Right atrium auricular region (tissue), 2 donors: ENCODE measurements around the gene PCSK6. TPM values are rescaled to one million over a fixed set of nuclear protein-coding genes. Genes with fewer than 3 reads are reported as not detected.

ENCODE experiments used
- DNase-seq: peaks from one replicate; pipeline ENCODE4 v3.0.0-alpha.2; 2019; ENCODE audit warnings: low spot score
- H3K27ac ChIP-seq, 2 donors: fragments of 200-600 bp; sonication (generic); 1 replicate in 1 of 2; 2 replicates in 1 of 2; pipeline ENCODE4 v1.5.1; 2016 to 2019
- H3K27me3 ChIP-seq, 2 donors: fragments of 200-600 bp; sonication (generic); one replicate each; pipeline versions ENCODE4 v1.5.1 to v1.6.0; 2017 to 2019
- H3K36me3 ChIP-seq: fragments of 200-600 bp; sonication (generic); one replicate; pipeline ENCODE4 v1.5.1; 2016
- H3K4me1 ChIP-seq, 2 donors: fragments of 200-600 bp; sonication (generic); one replicate each; pipeline versions ENCODE4 v1.5.1 to v1.6.0; 2017 to 2019
- H3K4me3 ChIP-seq, 2 donors: fragments of 200-600 bp; sonication (generic); 1 replicate in 1 of 2; 2 replicates in 1 of 2; pipeline ENCODE4 v1.5.1; 2017 to 2019; ENCODE audit warnings: mild to moderate bottlenecking in 1 of 2, moderate library complexity in 1 of 2
- H3K9me3 ChIP-seq, 2 donors: fragments of 200-600 bp; sonication (generic); one replicate each; pipeline ENCODE4 v1.5.1; 2019
- total RNA-seq, 2 donors: library from RNA; depleted of rRNA; stranded (reverse); fragments of >200 nt; gene quantifications; one replicate each; pipeline ENCODE4 v1.1.0, GENCODE V29; 2016
- TF ChIP-seq, protein P1 (sequence below), 2 donors: fragments of 200-600 bp; sonication (generic); IDR thresholded peaks; one replicate each; pipeline ENCODE4 v1.5.1; 2019; ENCODE audit warnings: antibody characterized with exemption in 2 of 2

PCSK6 gene
- total RNA-seq, 2 donors from 2014 or later: 14.4 to 19.9 TPM

DNA sequence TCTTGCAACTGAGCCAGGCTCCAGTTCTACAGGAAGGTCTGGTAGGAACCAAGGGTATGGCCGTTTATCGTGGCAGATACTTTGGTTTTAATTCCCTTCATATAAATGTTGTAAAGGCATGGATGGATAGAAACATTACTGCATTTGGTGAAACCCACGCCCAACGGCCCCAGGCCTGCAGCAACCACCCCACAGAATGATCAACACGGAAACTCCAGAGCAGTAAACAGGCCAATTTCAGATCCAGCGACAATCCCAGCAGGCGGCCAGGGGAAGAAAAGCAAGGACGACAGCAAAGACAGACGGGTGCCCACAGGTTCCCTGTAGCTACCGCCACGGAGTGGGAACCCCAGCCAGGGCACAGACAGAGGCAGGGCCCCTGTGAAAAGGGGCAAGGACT is 32.6 kb upstream of the PCSK6 start:
- Histone ChIP-seq H3K27ac (no peak overlapping the region), H3K4me1 (no peaks in the 10 kb centered on the region), H3K4me3 (no peak overlapping the region), H3K9me3 (peaks cover 0 to 18% of the 10 kb centered on the region in 2 donors), H3K36me3 (no peaks in the 10 kb centered on the region), H3K27me3 (no peaks in the 10 kb centered on the region)
- TF ChIP-seq, protein P1, sequence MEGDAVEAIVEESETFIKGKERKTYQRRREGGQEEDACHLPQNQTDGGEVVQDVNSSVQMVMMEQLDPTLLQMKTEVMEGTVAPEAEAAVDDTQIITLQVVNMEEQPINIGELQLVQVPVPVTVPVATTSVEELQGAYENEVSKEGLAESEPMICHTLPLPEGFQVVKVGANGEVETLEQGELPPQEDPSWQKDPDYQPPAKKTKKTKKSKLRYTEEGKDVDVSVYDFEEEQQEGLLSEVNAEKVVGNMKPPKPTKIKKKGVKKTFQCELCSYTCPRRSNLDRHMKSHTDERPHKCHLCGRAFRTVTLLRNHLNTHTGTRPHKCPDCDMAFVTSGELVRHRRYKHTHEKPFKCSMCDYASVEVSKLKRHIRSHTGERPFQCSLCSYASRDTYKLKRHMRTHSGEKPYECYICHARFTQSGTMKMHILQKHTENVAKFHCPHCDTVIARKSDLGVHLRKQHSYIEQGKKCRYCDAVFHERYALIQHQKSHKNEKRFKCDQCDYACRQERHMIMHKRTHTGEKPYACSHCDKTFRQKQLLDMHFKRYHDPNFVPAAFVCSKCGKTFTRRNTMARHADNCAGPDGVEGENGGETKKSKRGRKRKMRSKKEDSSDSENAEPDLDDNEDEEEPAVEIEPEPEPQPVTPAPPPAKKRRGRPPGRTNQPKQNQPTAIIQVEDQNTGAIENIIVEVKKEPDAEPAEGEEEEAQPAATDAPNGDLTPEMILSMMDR (IDR thresholded peaks at IDR 0.05): no peak
- no peak for DNase-seq

DNA sequence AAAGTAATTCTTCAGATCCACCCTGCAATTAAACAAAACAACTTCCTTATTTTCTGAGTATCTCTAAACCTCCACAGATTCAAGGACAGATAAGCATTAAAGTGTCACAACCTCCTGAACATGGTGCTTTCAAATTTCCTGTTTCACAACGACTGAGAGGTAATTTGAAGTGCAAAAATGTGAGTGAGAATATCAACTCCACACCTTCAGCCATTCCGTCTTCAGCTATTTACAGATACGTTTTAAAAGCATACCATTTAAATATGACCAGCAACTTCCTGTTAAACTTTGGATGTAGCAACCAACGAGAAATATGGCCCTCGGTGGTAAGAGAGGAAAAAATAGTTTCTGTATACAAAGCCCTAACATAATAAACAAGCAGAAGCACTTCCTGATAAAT is 32.1 kb upstream of the PCSK6 start:
- no peak for DNase-seq
- Histone ChIP-seq H3K4me3 (no peak overlapping the region), H3K27me3 (no peaks in the 10 kb centered on the region), H3K36me3 (no peaks in the 10 kb centered on the region), H3K27ac (no peak overlapping the region), H3K4me1 (no peaks in the 10 kb centered on the region), H3K9me3 (peaks cover 0 to 23% of the 10 kb centered on the region in 2 donors)
- TF ChIP-seq, protein P1 (IDR thresholded peaks at IDR 0.05): no peak

DNA sequence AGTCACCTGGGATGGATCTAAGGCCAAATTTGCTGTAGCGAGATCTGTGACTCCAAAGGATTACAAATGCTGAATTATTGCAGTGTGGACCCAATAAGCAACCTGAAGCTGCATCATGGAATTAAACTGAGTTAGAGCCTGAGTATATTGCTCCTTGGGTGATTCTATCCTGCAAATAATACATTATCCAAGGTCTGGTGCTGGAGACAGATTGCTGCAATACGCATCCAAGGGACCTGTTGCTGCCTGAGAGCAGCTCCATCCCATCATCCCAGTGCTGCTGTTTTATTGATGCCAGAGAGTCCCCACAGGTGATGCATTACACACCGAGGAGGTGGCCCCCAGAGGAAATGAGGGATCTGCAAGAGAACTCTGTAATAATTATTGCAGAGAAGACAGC is 31.6 kb upstream of the PCSK6 start:
- Histone ChIP-seq H3K27ac (no peak overlapping the region), H3K4me3 (no peak overlapping the region), H3K9me3 (peaks cover 0 to 28% of the 10 kb centered on the region in 2 donors), H3K36me3 (no peaks in the 10 kb centered on the region), H3K27me3 (no peaks in the 10 kb centered on the region), H3K4me1 (no peaks in the 10 kb centered on the region)
- DNase-seq: no peak
- TF ChIP-seq, protein P1 (IDR thresholded peaks at IDR 0.05): no peak

DNA sequence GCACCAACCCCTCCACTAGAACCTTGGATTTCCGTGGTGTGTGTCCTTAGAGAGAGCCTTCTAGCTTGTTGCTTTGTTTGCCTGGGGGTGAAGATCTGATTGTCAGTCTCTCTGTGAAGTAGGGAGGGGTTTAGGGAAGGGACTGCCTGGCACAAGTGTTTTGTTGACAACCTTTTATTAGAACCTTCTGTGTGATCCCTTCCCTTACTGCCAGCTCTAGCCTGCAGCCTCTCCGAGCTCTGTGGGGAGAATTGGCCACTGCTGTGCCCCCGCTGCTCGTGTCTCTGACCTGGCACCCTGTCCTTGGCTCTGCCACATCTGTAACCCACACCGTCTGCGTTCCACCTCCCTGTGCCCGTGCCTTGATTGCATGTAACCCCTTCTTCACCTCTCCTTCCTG is 30.9 kb upstream of the PCSK6 start:
- no peaks in the 10 kb centered on the region for H3K36me3 ChIP-seq
- TF ChIP-seq, protein P1 (IDR thresholded peaks at IDR 0.05): no peak
- no peak overlapping the region for H3K27ac ChIP-seq
- H3K9me3 ChIP-seq: peaks cover 3 to 34% of the 10 kb centered on the region in 2 donors
- H3K4me3 ChIP-seq: no peak overlapping the region
- H3K4me1 ChIP-seq: no peaks in the 10 kb centered on the region
- H3K27me3 ChIP-seq: no peaks in the 10 kb centered on the region
- no peak for DNase-seq

DNA sequence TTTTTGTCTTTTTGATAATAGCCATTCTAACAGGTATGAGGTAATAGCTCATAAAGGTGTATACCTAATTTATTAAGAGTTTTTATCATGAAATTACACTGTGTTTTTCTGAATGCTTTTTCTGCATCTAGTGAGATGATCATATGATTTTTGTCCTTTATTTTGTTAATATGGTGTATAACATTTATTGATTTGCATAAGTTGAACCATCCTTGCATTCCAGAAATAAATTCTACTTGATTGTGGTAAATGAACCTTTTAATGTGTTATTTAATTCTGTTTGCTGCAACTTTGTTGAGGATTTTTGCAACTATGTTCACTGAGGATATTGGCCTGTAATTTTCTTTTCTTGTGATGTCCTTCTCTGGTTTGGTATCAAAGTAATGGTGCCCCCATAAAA is 28.0 kb upstream of the PCSK6 start:
- no peak for DNase-seq
- H3K27ac ChIP-seq: no peak overlapping the region
- TF ChIP-seq, protein P1 (IDR thresholded peaks at IDR 0.05): no peak
- H3K36me3 ChIP-seq: no peaks in the 10 kb centered on the region
- H3K4me1 ChIP-seq: no peaks in the 10 kb centered on the region
- H3K9me3 ChIP-seq: peaks cover 8 to 35% of the 10 kb centered on the region in 2 donors
- H3K27me3 ChIP-seq: no peaks in the 10 kb centered on the region
- no peak overlapping the region for H3K4me3 ChIP-seq

DNA sequence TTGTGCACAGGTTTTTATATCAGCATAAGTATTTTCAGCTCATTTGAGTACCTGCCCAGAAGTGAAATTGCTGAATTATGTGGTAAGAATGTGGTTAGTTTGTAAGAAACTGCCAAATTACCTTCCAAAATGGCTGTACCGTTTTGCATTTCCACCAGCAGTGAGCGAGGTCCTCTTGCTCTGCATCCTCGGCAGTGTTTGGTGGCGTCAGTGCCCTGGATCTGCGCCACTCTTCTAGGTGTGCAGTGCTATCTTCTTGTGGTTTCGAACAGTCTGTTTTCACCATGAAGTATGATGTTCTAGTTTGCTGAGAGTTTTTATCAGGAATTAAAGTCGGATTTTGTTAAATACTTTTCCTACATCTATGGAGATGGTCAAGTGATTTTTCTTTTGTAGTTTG is 24.8 kb upstream of the PCSK6 start:
- Histone ChIP-seq H3K9me3 (peaks cover 8 to 35% of the 10 kb centered on the region in 2 donors), H3K4me1 (no peaks in the 10 kb centered on the region), H3K27ac (no peak overlapping the region), H3K27me3 (no peaks in the 10 kb centered on the region), H3K36me3 (no peaks in the 10 kb centered on the region), H3K4me3 (no peak overlapping the region)
- TF ChIP-seq, protein P1 (IDR thresholded peaks at IDR 0.05): no peak
- DNase-seq: no peak
